RWPE2 (cell line): ENCODE measurements around the gene COL26A1.
A peak's percentile ranks its signal among the peaks of the same experiment; 100 is the strongest.

Experiments
- ATAC-seq: fragments of 200-7000 bp; cut with Tn5 transposase; 3 replicates; pipeline ENCODE4 v1.9.1; 2021; ENCODE audit warnings: low read depth
- DNase-seq: peaks from one replicate; pipeline ENCODE4 v3.0.0-alpha.2; 2020; ENCODE audit warnings: low spot score
- H3K27ac ChIP-seq: fragments of 450-650 bp; 2 replicates; pipeline ENCODE4 v1.5.1; 2017; ENCODE audit warnings: mild to moderate bottlenecking; ENCODE audit not compliant: poor library complexity, severe bottlenecking
- H3K27me3 ChIP-seq: fragments of 250-450 bp; sonication (Bioruptor Pico); 2 replicates; pipeline ENCODE4 v1.5.1; 2021; ENCODE audit warnings: mild to moderate bottlenecking, moderate library complexity; ENCODE audit not compliant: insufficient read depth, poor library complexity, severe bottlenecking
- H3K36me3 ChIP-seq: fragments of 250-450 bp; sonication (Bioruptor Pico); 2 replicates; pipeline ENCODE4 v1.5.1; 2020; ENCODE audit warnings: low read depth, mild to moderate bottlenecking, moderate library complexity
- H3K4me1 ChIP-seq: fragments of 250-450 bp; sonication (Bioruptor Pico); 2 replicates; pipeline ENCODE4 v1.5.1; 2021; ENCODE audit warnings: mild to moderate bottlenecking, moderate library complexity; ENCODE audit not compliant: insufficient read depth, poor library complexity, severe bottlenecking
- H3K4me3 ChIP-seq: fragments of 250-450 bp; sonication (Bioruptor Pico); 2 replicates; pipeline ENCODE4 v1.5.1; 2021; ENCODE audit warnings: mild to moderate bottlenecking, moderate library complexity; ENCODE audit not compliant: severe bottlenecking
- H3K9me3 ChIP-seq: fragments of 250-450 bp; sonication (Bioruptor Pico); 2 replicates; pipeline ENCODE4 v1.5.1; 2021; ENCODE audit warnings: mild to moderate bottlenecking, moderate library complexity; ENCODE audit not compliant: severe bottlenecking
- TF ChIP-seq, protein P1 (sequence below): fragments of 450-650 bp; IDR thresholded peaks from one replicate; pipeline ENCODE4 v1.5.1; 2017; ENCODE audit warnings: mild to moderate bottlenecking, moderate library complexity; ENCODE audit not compliant: poor library complexity, severe bottlenecking

COL26A1 gene

DNA sequence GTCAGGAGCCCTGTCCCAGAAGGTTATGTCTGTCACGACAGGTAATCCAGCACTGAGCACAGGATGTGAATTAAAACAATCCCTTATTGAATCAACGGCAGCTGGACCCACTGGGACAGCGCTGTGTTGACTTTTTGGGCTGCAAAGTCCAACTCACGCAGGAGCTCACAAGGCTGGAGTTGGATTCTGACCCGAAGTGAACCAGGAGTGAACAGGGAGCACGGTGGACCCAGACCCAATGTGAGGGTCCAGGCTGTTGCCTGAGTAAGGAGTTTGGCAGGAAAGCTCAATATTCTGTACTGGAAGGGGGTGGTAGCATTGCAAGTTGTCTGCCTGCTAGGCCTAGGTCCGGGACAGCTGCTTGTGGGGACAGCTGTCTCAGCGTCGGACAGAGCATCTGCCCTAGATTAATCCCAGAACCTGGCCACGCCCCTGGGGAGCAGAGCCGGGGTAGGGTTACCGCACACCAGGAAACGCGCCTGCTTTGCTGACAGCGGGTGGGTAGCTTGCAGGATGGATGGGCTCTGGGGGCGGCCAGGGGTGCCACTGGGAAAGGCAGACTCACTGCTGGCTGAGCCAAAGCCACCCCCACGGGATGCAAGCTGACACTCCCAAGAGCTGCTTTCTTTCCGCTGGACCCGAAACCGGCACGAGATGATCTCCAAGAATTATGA, 24.0 kb downstream of the COL26A1 start:
- no peaks in the 10 kb centered on the region for H3K27me3 ChIP-seq
- ATAC-seq (peak; percentile 51; the same call in 2 of the 3 replicates), DNase-seq (no peak)
- H3K4me3 ChIP-seq: no peak overlapping the region
- no peak overlapping the region for H3K27ac ChIP-seq
- H3K9me3 ChIP-seq: no peaks in the 10 kb centered on the region
- TF ChIP-seq, protein P1, sequence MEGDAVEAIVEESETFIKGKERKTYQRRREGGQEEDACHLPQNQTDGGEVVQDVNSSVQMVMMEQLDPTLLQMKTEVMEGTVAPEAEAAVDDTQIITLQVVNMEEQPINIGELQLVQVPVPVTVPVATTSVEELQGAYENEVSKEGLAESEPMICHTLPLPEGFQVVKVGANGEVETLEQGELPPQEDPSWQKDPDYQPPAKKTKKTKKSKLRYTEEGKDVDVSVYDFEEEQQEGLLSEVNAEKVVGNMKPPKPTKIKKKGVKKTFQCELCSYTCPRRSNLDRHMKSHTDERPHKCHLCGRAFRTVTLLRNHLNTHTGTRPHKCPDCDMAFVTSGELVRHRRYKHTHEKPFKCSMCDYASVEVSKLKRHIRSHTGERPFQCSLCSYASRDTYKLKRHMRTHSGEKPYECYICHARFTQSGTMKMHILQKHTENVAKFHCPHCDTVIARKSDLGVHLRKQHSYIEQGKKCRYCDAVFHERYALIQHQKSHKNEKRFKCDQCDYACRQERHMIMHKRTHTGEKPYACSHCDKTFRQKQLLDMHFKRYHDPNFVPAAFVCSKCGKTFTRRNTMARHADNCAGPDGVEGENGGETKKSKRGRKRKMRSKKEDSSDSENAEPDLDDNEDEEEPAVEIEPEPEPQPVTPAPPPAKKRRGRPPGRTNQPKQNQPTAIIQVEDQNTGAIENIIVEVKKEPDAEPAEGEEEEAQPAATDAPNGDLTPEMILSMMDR: no peak
- no peaks in the 10 kb centered on the region for H3K36me3 ChIP-seq
- H3K4me1 ChIP-seq: no peaks in the 10 kb centered on the region

DNA sequence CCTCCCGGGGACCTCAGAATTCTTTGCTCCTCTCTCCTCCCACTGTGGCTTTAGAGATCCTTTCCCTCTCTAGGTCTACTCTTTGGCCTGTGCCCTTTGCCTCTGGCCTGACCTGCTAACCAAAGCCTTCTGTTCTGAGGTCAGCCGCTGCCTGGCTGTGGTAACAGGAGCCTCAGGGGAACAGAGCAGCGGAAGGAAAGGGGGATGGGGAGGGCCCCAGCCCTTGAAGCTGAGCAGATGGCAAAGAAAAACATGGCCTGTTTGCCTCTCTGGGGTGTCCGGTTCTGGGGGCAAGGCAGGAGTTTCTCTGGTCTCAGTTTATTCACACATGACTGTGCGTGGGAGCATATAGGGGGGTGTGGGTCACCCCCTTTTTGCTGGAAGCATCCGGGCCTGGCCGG, 28.2 kb downstream of the COL26A1 start:
- H3K27me3 ChIP-seq: no peaks in the 10 kb centered on the region
- no peak for DNase-seq
- H3K9me3 ChIP-seq: no peaks in the 10 kb centered on the region
- H3K27ac ChIP-seq: no peak overlapping the region
- H3K36me3 ChIP-seq: no peaks in the 10 kb centered on the region
- no peak for ATAC-seq
- H3K4me3 ChIP-seq: no peak overlapping the region
- TF ChIP-seq, protein P1: no peak
- H3K4me1 ChIP-seq: no peaks in the 10 kb centered on the region

DNA sequence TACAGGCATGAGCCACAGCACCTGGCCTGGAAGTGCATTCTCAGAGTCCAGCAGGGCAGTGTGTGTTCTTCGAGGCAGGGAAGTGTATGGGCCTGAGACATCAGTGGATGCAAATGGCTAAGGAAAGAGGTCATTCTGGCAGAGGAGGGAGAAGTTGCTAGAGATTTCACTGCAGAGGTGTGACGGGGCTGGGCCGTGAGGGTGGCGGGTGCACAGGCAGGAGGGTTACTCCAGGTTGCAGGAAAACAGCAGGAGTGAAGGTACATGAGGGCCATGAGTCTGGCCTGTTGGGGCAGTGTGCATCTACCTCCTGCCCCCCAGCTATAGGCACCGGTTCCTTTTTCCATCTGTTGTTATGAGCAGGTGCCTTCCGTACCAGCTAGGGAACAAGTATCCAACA, 29.3 kb downstream of the COL26A1 start:
- no peaks in the 10 kb centered on the region for H3K36me3 ChIP-seq
- H3K9me3 ChIP-seq: no peaks in the 10 kb centered on the region
- TF ChIP-seq, protein P1: no peak
- no peak overlapping the region for H3K27ac ChIP-seq
- ATAC-seq: no peak
- no peaks in the 10 kb centered on the region for H3K27me3 ChIP-seq
- H3K4me1 ChIP-seq: no peaks in the 10 kb centered on the region
- H3K4me3 ChIP-seq: no peak overlapping the region
- no peak for DNase-seq

DNA sequence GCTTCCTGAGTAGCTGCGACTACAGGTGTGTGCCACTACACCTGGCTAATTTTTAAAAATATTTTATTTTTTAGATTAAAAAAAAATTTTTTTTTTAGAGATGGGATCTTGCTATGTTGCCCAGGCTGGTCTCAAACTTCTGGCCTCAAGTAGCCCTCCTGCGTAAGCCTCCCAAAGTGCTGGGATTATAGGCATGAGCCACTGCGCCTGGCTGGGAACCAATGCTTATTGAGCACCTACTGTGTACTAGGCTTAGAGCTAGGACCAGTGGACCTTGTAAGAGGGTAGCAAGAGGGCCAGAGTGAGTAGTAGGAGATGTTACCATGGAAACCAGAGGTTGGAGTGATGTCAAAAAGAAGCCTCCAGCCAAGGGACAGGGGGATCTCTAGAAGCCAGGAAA, 31.2 kb downstream of the COL26A1 start:
- DNase-seq (no peak), ATAC-seq (no peak)
- H3K4me3 ChIP-seq: no peak overlapping the region
- no peaks in the 10 kb centered on the region for H3K4me1 ChIP-seq
- H3K27me3 ChIP-seq: no peaks in the 10 kb centered on the region
- no peaks in the 10 kb centered on the region for H3K9me3 ChIP-seq
- H3K36me3 ChIP-seq: no peaks in the 10 kb centered on the region
- TF ChIP-seq, protein P1: no peak
- H3K27ac ChIP-seq: no peak overlapping the region

DNA sequence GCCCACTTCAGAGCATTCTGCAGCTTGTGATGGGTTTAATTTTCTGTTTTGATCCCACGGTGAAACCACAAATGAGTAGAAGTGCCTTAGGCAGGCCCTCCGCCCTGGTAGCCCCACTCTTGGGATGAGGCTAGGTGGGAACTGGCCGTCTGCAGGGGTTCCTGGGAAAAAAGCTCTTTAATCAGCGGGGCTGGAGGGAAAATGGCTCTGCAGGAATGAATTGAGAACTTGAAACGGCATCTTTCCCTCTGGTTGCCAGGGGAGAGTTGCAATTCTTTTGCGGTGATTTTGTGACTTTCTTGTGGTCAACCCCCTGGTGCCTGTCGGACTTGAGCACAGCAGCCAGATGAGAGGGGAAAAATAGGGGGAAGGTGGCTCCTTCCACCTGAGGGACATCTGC, 32.7 kb downstream of the COL26A1 start:
- ATAC-seq (no peak), DNase-seq (no peak)
- H3K27me3 ChIP-seq: no peaks in the 10 kb centered on the region

More for the DNA sequence above, 32.7 kb downstream of the COL26A1 start:
- H3K4me3 ChIP-seq: no peak overlapping the region
- H3K27ac ChIP-seq: no peak overlapping the region
- H3K4me1 ChIP-seq: no peaks in the 10 kb centered on the region
- no peaks in the 10 kb centered on the region for H3K36me3 ChIP-seq
- TF ChIP-seq, protein P1: no peak
- no peaks in the 10 kb centered on the region for H3K9me3 ChIP-seq
